IPS-18c (cell line): ENCODE data around the gene DPEP2.
A peak's percentile ranks its signal among the peaks of the same experiment; 100 is the strongest.

Source experiments
- H3K4me3 ChIP-seq: 2 replicates; pipeline ENCODE4 v1.7.0; 2013; ENCODE audit warnings: low read depth, mild to moderate bottlenecking, low read length, moderate library complexity; ENCODE audit not compliant: insufficient read depth
- H3K9me3 ChIP-seq: one replicate; pipeline ENCODE4 v1.6.1; 2013; ENCODE audit warnings: mild to moderate bottlenecking, low read length, moderate library complexity; ENCODE audit not compliant: control insufficient read depth, insufficient read depth

Gene DPEP2

GRCh38 chr16:67967183-67967957 is 31.9 kb downstream of the DPEP2 start:
- Histone ChIP-seq H3K9me3 (no peaks in the 10 kb centered on the region), H3K4me3 (peak overlapping the region; percentile 54)

DNA sequence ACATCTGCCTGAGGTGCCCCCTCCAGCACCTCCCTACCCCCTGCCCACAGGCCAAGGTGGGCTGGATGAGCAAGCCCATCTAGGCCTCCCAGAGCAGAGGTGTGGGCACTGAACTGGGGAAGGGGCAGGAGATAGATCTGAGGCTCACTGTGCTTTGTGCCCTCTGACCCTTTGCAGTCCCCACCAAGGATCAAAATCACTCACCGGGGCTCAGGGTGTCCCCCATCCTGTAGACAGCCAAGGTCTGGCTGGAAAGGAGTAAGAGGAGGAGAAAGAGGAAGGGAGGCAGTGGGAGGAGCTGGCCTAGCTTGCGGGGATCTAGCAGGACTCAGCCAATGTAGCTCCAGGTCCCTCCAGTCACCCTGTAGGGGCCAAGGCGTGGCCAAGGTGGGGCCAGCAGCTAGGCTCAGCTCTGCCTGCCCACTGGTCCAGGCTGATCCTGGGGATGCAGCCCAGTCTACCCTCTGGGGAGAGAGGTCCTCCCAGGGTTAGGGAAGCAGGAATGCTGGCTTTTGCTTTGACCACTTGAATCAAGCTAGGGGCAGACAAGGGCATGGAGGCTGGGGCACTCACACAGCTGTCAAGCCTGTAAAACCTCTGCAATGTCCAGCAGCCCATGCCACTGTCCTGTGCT is 32.6 kb downstream of the DPEP2 start:
- Histone ChIP-seq H3K4me3 (0 out of 2 replicates have a peak overlapping the region, but pooled peaks have one; percentile 54), H3K9me3 (no peaks in the 10 kb centered on the region)

- no peaks in the 10 kb centered on the region for H3K9me3 ChIP-seq
- H3K4me3 ChIP-seq: no peak overlapping the region
Measured at GRCh38 chr16:67965668-67966548, 33.4 kb downstream of the DPEP2 start.

DNA sequence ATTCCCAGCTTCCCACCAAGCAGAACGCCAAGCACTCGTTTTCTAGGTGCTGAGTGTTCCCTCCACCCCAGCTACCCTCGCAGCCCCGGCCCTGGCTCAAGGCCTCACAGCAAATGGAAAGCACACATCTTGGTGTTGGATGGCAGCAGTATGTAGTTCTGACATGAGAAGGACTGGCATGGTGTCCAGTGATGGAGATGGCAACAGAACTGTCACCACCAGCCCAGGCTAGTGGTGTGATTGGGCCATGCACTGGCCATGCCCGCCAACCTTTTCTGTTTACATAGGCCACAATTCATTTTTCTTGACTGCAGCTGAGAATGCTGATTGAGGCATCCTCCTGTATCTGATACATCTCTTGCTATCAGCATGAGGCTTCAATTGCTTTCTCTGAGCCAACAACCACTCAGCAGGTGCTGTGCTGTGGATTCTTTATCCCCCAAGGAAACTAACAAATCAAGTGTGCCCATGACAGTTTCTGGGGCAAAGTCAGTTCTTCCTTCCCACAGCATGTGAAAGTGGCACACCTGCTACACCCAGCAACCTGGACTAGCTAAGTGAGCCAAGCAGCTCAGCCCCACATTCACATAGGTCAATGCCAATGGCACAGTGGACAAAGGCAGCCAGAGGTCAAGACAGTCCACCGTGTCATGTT is 34.7 kb downstream of the DPEP2 start:
- Histone ChIP-seq H3K4me3 (no peak overlapping the region), H3K9me3 (no peaks in the 10 kb centered on the region)

DNA sequence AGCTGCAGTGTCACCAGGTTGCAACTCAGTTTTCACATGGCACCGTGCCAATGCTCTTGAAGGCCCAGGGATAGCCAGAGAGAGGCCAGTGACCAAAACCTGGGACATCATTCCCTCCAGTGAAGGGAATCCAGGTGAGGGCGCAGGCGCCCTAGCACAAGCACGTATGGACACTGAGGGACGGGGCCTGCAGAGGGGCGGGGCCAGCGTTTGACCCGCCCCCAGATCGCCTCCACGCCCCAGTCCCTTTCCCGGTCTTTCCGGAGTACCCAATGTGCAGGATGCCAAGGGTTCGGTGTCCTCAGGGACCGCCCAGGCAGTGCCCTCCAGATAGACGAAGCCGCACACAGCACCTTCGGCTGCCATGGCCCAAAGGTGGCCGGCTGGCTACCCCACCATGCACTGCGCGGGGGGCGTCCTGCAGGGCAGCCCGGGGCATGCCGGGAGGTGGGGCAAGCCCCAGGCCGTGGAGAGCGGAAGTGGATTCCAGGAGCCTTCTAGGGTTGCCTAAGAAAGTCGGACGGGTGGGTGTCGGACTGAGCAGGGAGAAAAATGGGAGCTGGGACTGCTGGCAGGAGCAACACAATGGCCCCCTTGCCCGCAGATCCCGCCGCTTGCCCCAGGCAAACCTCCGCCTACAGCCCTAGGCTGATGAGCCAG is 35.5 kb downstream of the DPEP2 start:
- Histone ChIP-seq H3K9me3 (no peaks in the 10 kb centered on the region), H3K4me3 (no peak overlapping the region; the same call in 1 of the 2 replicates)

GRCh38 chr16:67963292-67963661 is 36.0 kb downstream of the DPEP2 start:
- H3K9me3 ChIP-seq: no peaks in the 10 kb centered on the region
- H3K4me3 ChIP-seq: no peak overlapping the region; the same call in 1 of the 2 replicates

- Histone ChIP-seq H3K4me3 (no peak overlapping the region), H3K9me3 (no peaks in the 10 kb centered on the region)
Measured at GRCh38 chr16:67962135-67962534, 37.1 kb downstream of the DPEP2 start.

- Histone ChIP-seq H3K9me3 (no peaks in the 10 kb centered on the region), H3K4me3 (no peak overlapping the region)
Measured at GRCh38 chr16:67961551-67961957, 37.7 kb downstream of the DPEP2 start.

- Histone ChIP-seq H3K4me3 (no peak overlapping the region), H3K9me3 (no peaks in the 10 kb centered on the region)
Measured at GRCh38 chr16:67959536-67960329, 39.6 kb downstream of the DPEP2 start.

- H3K4me3 ChIP-seq: no peak overlapping the region
- no peaks in the 10 kb centered on the region for H3K9me3 ChIP-seq
Measured at GRCh38 chr16:67957622-67958021, 41.7 kb downstream of the DPEP2 start.

DNA sequence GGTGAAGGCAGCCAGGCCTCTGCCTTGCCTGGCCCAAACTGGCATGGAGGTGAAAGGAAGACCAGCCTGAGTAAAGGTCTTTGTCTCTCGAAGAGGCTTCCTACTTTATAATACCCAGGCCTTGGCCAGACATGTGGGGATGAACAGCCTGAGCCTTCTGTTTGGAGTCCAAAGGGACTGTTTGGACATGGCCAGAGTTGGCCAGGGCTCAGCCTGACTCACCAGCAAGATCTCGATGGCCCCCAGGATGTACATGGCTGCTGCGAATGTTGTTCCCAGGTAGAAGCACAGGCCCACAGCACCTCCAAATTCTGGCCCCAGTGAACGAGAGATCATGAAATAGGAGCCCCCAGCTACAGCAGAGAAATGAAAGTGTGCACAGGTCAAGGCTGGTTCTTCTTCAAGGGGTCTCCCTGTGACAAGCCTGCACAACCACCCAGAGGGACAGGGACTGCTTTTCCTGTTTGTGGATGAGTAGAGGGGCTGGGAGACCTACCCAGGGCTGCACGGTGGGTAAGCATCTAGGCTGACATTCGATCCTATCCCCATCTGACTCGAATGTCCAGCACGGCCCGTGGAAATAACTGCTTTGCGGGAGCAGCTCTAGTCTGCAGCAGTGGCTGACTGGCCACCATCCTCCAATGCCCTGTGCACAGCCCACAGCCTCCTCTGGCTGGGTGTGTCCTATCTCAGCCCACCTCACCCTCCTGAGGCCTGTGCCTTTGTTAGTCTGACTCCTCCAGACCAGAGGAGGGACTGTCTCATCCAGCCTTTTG is 44.7 kb downstream of the DPEP2 start:
- no peaks in the 10 kb centered on the region for H3K9me3 ChIP-seq

DNA sequence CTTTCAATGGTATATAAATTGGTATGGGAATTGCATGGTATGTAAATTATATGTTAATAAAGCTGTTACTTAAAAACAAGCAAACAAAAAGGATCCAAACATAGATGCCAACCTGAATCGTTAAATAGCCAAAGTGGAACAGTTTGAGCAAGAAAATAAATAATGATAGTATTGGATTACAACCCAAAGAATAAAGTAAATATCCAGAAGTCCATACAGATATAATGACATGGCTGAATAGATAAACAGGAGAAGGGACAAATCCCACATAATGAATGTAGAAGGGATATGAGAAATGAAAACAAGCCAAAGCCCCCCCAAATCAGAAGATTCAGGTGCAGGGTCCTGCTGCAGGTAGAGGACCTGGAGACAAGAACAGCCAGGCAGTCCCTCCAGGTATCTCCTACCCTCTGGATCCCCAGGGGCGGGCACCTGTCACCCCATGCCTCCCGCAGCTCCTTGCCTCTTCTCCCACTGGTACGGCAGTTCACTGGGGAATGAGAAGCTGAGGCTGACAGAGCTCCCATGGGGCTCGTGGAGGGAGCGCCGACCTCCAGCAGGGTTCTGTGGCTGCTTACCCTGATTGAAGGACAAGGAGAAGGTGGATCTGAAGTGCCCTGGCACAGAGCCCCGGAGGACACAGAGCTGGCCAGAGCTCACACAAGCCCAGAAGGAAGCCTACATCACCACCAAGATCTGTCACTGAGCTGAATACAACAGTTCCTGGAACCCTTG is 45.5 kb downstream of the DPEP2 start:
- Histone ChIP-seq H3K4me3 (no peak overlapping the region), H3K9me3 (no peaks in the 10 kb centered on the region)

More for the DNA sequence above, 44.7 kb downstream of the DPEP2 start:
- no peak overlapping the region for H3K4me3 ChIP-seq

DNA sequence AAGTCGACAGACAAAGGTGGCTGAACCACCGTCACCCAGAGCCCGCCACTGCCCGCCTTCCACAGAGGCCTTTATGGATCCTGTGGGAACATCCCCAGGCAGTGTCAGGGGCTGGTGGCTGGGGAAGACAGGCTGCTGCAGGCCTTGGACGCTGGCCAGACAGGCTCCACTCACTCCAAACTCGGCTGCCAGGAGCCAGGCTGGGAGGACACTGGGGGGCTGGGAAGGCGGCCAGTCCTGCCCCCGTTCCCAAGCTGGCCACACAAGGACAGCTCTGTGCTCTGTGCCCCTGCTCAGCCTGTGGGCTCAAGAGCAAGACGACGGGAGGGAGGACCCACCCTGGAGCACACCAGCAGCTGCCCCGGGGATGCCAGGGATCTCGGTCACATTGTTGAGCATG is 47.8 kb downstream of the DPEP2 start:
- H3K4me3 ChIP-seq: no peak overlapping the region
- no peaks in the 10 kb centered on the region for H3K9me3 ChIP-seq

DNA sequence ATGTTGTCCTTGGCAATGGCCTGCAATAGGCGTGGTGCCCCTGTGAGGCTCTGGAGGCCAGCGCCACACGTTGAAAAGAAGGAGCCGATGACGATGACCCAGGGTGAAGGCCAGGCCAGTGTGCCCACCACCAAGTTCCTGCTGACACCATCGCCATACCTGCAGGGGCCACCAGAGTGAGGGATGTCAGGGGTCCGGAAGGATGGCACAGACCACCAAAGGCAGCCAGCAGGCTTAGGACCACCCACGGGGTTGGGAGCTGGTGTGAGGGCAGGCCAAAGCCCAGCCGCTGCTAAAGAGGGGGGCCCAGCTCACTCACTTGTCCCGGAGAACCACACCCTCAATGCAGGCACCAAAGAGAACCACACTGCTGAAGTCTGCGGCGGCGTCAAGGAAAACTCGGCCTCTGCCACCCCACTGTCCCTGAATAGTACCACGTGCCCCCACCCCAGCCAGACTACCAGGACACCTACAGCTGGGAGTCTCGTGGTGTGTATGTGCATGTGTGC is 48.9 kb downstream of the DPEP2 start:
- Histone ChIP-seq H3K9me3 (no peaks in the 10 kb centered on the region), H3K4me3 (no peak overlapping the region)

DNA sequence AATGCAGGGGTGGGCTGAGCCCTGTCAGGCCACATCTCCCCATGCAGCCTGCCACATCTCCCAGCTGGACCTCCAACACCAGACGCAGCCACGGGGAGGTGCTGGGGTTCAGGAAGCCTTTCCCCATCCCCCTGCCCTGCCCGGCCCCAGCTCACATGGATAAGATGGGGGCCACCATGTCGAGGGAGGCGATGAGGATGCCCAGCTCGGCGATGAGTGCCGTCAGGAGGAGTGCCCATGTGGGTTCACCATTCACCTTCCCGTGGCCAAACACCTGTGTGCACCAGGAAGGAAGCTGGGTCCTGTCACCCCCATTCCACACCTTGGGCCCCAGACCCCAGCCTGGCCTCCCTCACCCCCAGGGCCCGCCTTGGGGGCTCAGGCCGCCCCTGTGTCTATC is 49.6 kb downstream of the DPEP2 start:
- no peaks in the 10 kb centered on the region for H3K9me3 ChIP-seq
- no peak overlapping the region for H3K4me3 ChIP-seq
